ENCODE results near the gene CCNK. TPM values are rescaled to one million over a fixed set of nuclear protein-coding genes. Genes with fewer than 3 reads are reported as not detected.

The CCNK gene
- total and polyA plus RNA-seq, 2 of the 13 experiments (the other 11 are each of a cell fraction or from before 2014, with no cell fraction given): 4.9 to 9.7 TPM

GRCh38 chr14:99463974-99464373 lies 17.2 kb upstream of the CCNK start:
- WGBS (ENCODE audit: low lambda C conversion rate): 86% methylated on average over 4 of the region's 4 CpGs
- Histone ChIP-seq H4K20me1 (ENCODE audit: insufficient read depth, low read length) (peaks cover 5% of the 10 kb centered on the region), H3K27ac (ENCODE audit: extremely low read length, insufficient read depth, low read length) (no peak overlapping the region), H3K9me3 (ENCODE audit: low read length) (no peaks in the 10 kb centered on the region), H3K27me3 (ENCODE audit: control insufficient read depth in 1 of 2, insufficient read depth in 2 of 2, low read length in 2 of 2) (no peaks in the 10 kb centered on the region), H3K4me3 (replicated peaks in 1 of 3; ENCODE audit: insufficient read depth in 1 of 3, low read depth in 2 of 3, low read length in 3 of 3) (no peak overlapping the region), H3K36me3 (replicated peaks in 1 of 2; ENCODE audit: control insufficient read depth in 1 of 2, insufficient read depth in 2 of 2, low read length in 2 of 2) (peaks cover 6 to 42% of the 10 kb centered on the region in 2 experiments), H3K79me2 (ENCODE audit: insufficient read depth, low read length) (peaks cover 32% of the 10 kb centered on the region), H3K4me2 (ENCODE audit: low read depth, low read length) (no peak overlapping the region), H2AFZ (ENCODE audit: low read length) (no peak overlapping the region), H3K4me1 (ENCODE audit: insufficient read depth, low read length) (peaks cover 58% of the 10 kb centered on the region), H3K9ac (ENCODE audit: insufficient read depth, low read depth, low read length) (no peak overlapping the region)
- DNase-seq (ENCODE audit: low spot score): no peak
- ChIA-PET POLR2A (no interaction called here), CTCF (ENCODE audit: low intra/inter-chr PET ratio, low total read pairs) (no interaction called here)
- in situ Hi-C loops (cut with HindIII; ENCODE audit: extremely low pct_ligation_motif_present, low pct_unique_long_range_greater_than_20kb) (no loop called here), intact Hi-C loops (cut with micrococcal nuclease; ENCODE audit: unreplicated experiment) (no loop called here)
- no peak for ATAC-seq
- FAIRE-seq: no peak
- TF ChIP-seq SYNCRIP (IDR thresholded peaks at IDR 0.05; ENCODE audit: insufficient read depth, low read depth, low read length): no peak
- no peak for TF ChIP-seq ZNF691 (CRISPR knock-in tag; IDR thresholded peaks at IDR 0.05; ENCODE audit: borderline replicate concordance, low read depth)
- no peak for TF ChIP-seq JUN (CRISPR knock-in tag; IDR thresholded peaks at IDR 0.05)
- TF ChIP-seq MBD4 (IDR thresholded peaks at IDR 0.05; ENCODE audit: borderline replicate concordance, low read length): no peak
- TF ChIP-seq SMAD3 (CRISPR knock-in tag; IDR thresholded peaks at IDR 0.05): no peak
- no peak for TF ChIP-seq ZNF792 (CRISPR knock-in tag; IDR thresholded peaks at IDR 0.05)
- TF ChIP-seq EZH2 (conservative IDR thresholded peaks at IDR 0.05; ENCODE audit: low read depth, low read length): no peak
- no peak for TF ChIP-seq PBX3 (CRISPR knock-in tag; IDR thresholded peaks at IDR 0.05; ENCODE audit: borderline replicate concordance)
- TF ChIP-seq SUZ12 (IDR thresholded peaks at IDR 0.05; ENCODE audit: low read depth, low read length): no peak
- TF ChIP-seq BHLHE40 (IDR thresholded peaks at IDR 0.05; ENCODE audit: low read length): no peak
- no peak for TF ChIP-seq LRRFIP1 (CRISPR knock-in tag; conservative IDR thresholded peaks at IDR 0.05)
- TF ChIP-seq MTERF4 (CRISPR knock-in tag; IDR thresholded peaks at IDR 0.05): no peak
- TF ChIP-seq ASH2L (IDR thresholded peaks at IDR 0.05; ENCODE audit: insufficient read length, low read depth, low read length): no peak
- no peak for TF ChIP-seq SMAD1 (CRISPR knock-in tag; IDR thresholded peaks at IDR 0.05; ENCODE audit: borderline replicate concordance, low read depth)
- no peak for TF ChIP-seq SMARCE1 (IDR thresholded peaks at IDR 0.05; ENCODE audit: borderline replicate concordance)
- no peak for TF ChIP-seq SSRP1 (CRISPR knock-in tag; IDR thresholded peaks at IDR 0.05)
- no TSS peak for BruUV-seq (replicated peaks)

Measured in HepG2 (cell line).